GM23338 (cell line): ENCODE measurements around the gene GALNT9. TPM values are rescaled to one million over a fixed set of nuclear protein-coding genes. Genes with fewer than 3 reads are reported as not detected.

Experiments used
- ATAC-seq: fragments of 200-7000 bp; cut with Tn5 transposase; 3 replicates; pipeline ENCODE4 v1.9.1; 2020
- DNase-seq: peaks from one replicate; pipeline ENCODE4 v3.0.0-alpha.2; 2015; ENCODE audit warnings: low spot score
- H2AFZ ChIP-seq: fragments of 200-600 bp; sonication (generic); 2 replicates; pipeline ENCODE4 v1.8.0; 2016; ENCODE audit warnings: antibody characterized with exemption, mild to moderate bottlenecking, moderate library complexity
- H3F3A ChIP-seq: fragments of 200-600 bp; sonication (generic); replicated peaks from 2 replicates; pipeline ENCODE4 v1.8.0; 2017; ENCODE audit warnings: antibody characterized with exemption, mixed run types, low read depth
- H3K27ac ChIP-seq: fragments of 200-600 bp; sonication (generic); 2 replicates; pipeline ENCODE4 v1.6.1; 2016; ENCODE audit warnings: low read depth
- H3K27me3 ChIP-seq: fragments of 200-600 bp; sonication (generic); 2 replicates; pipeline ENCODE4 v1.8.0; 2016; ENCODE audit warnings: mild to moderate bottlenecking, mixed run types, moderate library complexity; ENCODE audit not compliant: insufficient read depth
- H3K36me3 ChIP-seq: fragments of 200-600 bp; sonication (generic); 2 replicates; pipeline ENCODE4 v1.8.0; 2016; ENCODE audit warnings: mild to moderate bottlenecking; ENCODE audit not compliant: insufficient read depth
- H3K4me1 ChIP-seq: fragments of 200-600 bp; sonication (generic); 2 replicates; pipeline ENCODE4 v1.8.0; 2016; ENCODE audit warnings: mild to moderate bottlenecking, moderate library complexity; ENCODE audit not compliant: insufficient read depth
- H3K4me2 ChIP-seq: fragments of 200-600 bp; sonication (generic); 2 replicates; pipeline ENCODE4 v1.7.1; 2017; ENCODE audit warnings: mixed run types
- H3K4me3 ChIP-seq: fragments of 200-600 bp; sonication (generic); 2 replicates; pipeline ENCODE4 v1.6.1; 2016; ENCODE audit warnings: mixed run types
- H3K79me2 ChIP-seq: fragments of 200-600 bp; sonication (generic); replicated peaks from 2 replicates; pipeline ENCODE4 v1.8.0; 2017; ENCODE audit warnings: mild to moderate bottlenecking; ENCODE audit not compliant: insufficient read depth
- H3K9me2 ChIP-seq: fragments of 200-600 bp; sonication (generic); 2 replicates; pipeline ENCODE4 v1.8.0; 2017; ENCODE audit not compliant: insufficient read depth
- H4K20me1 ChIP-seq: fragments of 200-600 bp; sonication (generic); replicated peaks from 2 replicates; pipeline ENCODE4 v1.8.0; 2017; ENCODE audit warnings: mild to moderate bottlenecking; ENCODE audit not compliant: insufficient read depth
- H3K27ac Mint-ChIP-seq: 2 replicates; pipeline ENCODE4 v1.8.0; 2020; ENCODE audit warnings: inconsistent platforms, mild to moderate bottlenecking, moderate library complexity, mixed read lengths
- H3K27me3 Mint-ChIP-seq: 3 replicates; pipeline ENCODE4 v1.8.0; 2022; ENCODE audit warnings: low read depth, mild to moderate bottlenecking, moderate library complexity, mixed read lengths, inconsistent platforms; ENCODE audit not compliant: insufficient read depth, poor library complexity
- H3K36me3 Mint-ChIP-seq: 3 replicates; pipeline ENCODE4 v1.8.0; 2021; ENCODE audit warnings: low read depth, mild to moderate bottlenecking, inconsistent platforms, moderate library complexity, mixed read lengths
- H3K4me1 Mint-ChIP-seq: 3 replicates; pipeline ENCODE4 v1.8.0; 2020; ENCODE audit warnings: mild to moderate bottlenecking, inconsistent platforms, mixed read lengths
- H3K4me3 Mint-ChIP-seq: 3 replicates; pipeline ENCODE4 v1.8.0; 2021; ENCODE audit warnings: moderate library complexity, mild to moderate bottlenecking, inconsistent platforms, mixed read lengths
- H3K9me3 Mint-ChIP-seq: 3 replicates; pipeline ENCODE4 v1.8.0; 2020; ENCODE audit warnings: moderate library complexity, mild to moderate bottlenecking, inconsistent platforms, mixed read lengths
- EZH2 ChIP-seq: fragments of 200-600 bp; sonication (generic); IDR thresholded peaks from one replicate; pipeline ENCODE4 v1.8.0; 2017; ENCODE audit warnings: antibody characterized with exemption, mild to moderate bottlenecking, low read depth; ENCODE audit not compliant: unreplicated experiment
- JUNB ChIP-seq: IDR thresholded peaks from one replicate; pipeline ENCODE4 v1.6.1; 2016; ENCODE audit warnings: antibody characterized with exemption; ENCODE audit not compliant: unreplicated experiment
- STAT1 ChIP-seq: IDR thresholded peaks from one replicate; pipeline ENCODE4 v1.6.1; 2016; ENCODE audit warnings: antibody characterized with exemption; ENCODE audit not compliant: unreplicated experiment
- ZNF114 ChIP-seq: fragments of 250-450 bp; sonication (Bioruptor Pico); IDR thresholded peaks from 2 replicates; pipeline ENCODE4 v1.5.0; 2020; ENCODE audit warnings: mild to moderate bottlenecking, moderate library complexity
- ZNF331 ChIP-seq: fragments of 250-450 bp; sonication (Bioruptor Pico); IDR thresholded peaks from 2 replicates; pipeline ENCODE4 v1.5.0; 2020; ENCODE audit warnings: low read depth, mild to moderate bottlenecking, moderate library complexity
- polyA plus RNA-seq: library from polyadenylated mRNA; unstranded; fragments of >200 nt; fragmentation: Nextera tagmentation; extraction: Ambion mirVana; gene quantifications from 2 replicates; pipeline ENCODE4 v1.2.1, GENCODE V29; 2016
- total RNA-seq: library from RNA; depleted of rRNA; stranded (reverse); fragments of >200 nt; shearing (Covaris generic); gene quantifications from 2 replicates; pipeline ENCODE4 v1.2.3, GENCODE V29; 2014
- TF ChIP-seq, protein P1 (sequence below): fragments of 250-450 bp; sonication (Bioruptor Pico); IDR thresholded peaks from 2 replicates; pipeline ENCODE4 v1.5.0; 2020; ENCODE audit warnings: mild to moderate bottlenecking, moderate library complexity
- TF ChIP-seq, protein P2 (sequence below), 2 experiments: fragments of 200-600 bp in 1 of 2; sonication (generic) in 1 of 2; conservative IDR thresholded peaks; 2 replicates each; pipeline versions ENCODE4 v1.5.1 to v1.6.1; 2016 to 2017; ENCODE audit warnings: antibody characterized with exemption in 2 of 2, low read depth in 2 of 2, mild to moderate bottlenecking in 2 of 2, moderate library complexity in 1 of 2
- TF ChIP-seq, protein P3 (sequence below): IDR thresholded peaks from 2 replicates; pipeline ENCODE4 v1.6.1; 2016; ENCODE audit warnings: antibody characterized with exemption

GALNT9 gene
- total and polyA plus RNA-seq, 2 experiments from 2014 or later = 0.81 to 2.5 TPM

DNA sequence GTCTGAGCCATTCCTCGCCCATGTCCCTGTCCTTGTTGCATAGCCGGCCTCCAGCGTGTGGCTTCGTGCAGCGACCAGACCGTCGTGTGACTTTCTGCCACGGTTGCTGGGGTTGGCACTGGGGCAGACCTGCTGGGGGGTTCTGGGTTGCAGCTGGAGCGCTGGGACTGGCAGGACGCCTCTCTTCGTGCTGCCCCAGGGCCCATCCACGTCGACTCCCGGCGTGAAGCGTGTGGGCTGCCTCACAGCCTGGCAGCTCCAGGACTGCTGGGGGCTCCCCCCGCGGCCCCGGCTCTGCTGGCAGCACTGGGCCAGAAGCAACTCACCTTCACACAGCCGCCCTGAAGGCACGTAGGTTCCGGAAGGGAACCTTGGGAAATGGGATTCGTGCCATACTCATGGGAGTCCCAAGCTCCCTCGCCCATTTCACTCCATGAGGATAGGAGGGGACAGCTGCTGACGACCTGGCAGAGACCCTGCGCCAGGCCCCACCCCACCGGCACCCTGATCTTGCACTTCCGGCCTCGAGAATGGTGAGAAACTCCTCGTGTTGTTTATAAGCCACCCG lies 51.9 kb downstream of the GALNT9 start (continued):
- TF ChIP-seq, protein P1, sequence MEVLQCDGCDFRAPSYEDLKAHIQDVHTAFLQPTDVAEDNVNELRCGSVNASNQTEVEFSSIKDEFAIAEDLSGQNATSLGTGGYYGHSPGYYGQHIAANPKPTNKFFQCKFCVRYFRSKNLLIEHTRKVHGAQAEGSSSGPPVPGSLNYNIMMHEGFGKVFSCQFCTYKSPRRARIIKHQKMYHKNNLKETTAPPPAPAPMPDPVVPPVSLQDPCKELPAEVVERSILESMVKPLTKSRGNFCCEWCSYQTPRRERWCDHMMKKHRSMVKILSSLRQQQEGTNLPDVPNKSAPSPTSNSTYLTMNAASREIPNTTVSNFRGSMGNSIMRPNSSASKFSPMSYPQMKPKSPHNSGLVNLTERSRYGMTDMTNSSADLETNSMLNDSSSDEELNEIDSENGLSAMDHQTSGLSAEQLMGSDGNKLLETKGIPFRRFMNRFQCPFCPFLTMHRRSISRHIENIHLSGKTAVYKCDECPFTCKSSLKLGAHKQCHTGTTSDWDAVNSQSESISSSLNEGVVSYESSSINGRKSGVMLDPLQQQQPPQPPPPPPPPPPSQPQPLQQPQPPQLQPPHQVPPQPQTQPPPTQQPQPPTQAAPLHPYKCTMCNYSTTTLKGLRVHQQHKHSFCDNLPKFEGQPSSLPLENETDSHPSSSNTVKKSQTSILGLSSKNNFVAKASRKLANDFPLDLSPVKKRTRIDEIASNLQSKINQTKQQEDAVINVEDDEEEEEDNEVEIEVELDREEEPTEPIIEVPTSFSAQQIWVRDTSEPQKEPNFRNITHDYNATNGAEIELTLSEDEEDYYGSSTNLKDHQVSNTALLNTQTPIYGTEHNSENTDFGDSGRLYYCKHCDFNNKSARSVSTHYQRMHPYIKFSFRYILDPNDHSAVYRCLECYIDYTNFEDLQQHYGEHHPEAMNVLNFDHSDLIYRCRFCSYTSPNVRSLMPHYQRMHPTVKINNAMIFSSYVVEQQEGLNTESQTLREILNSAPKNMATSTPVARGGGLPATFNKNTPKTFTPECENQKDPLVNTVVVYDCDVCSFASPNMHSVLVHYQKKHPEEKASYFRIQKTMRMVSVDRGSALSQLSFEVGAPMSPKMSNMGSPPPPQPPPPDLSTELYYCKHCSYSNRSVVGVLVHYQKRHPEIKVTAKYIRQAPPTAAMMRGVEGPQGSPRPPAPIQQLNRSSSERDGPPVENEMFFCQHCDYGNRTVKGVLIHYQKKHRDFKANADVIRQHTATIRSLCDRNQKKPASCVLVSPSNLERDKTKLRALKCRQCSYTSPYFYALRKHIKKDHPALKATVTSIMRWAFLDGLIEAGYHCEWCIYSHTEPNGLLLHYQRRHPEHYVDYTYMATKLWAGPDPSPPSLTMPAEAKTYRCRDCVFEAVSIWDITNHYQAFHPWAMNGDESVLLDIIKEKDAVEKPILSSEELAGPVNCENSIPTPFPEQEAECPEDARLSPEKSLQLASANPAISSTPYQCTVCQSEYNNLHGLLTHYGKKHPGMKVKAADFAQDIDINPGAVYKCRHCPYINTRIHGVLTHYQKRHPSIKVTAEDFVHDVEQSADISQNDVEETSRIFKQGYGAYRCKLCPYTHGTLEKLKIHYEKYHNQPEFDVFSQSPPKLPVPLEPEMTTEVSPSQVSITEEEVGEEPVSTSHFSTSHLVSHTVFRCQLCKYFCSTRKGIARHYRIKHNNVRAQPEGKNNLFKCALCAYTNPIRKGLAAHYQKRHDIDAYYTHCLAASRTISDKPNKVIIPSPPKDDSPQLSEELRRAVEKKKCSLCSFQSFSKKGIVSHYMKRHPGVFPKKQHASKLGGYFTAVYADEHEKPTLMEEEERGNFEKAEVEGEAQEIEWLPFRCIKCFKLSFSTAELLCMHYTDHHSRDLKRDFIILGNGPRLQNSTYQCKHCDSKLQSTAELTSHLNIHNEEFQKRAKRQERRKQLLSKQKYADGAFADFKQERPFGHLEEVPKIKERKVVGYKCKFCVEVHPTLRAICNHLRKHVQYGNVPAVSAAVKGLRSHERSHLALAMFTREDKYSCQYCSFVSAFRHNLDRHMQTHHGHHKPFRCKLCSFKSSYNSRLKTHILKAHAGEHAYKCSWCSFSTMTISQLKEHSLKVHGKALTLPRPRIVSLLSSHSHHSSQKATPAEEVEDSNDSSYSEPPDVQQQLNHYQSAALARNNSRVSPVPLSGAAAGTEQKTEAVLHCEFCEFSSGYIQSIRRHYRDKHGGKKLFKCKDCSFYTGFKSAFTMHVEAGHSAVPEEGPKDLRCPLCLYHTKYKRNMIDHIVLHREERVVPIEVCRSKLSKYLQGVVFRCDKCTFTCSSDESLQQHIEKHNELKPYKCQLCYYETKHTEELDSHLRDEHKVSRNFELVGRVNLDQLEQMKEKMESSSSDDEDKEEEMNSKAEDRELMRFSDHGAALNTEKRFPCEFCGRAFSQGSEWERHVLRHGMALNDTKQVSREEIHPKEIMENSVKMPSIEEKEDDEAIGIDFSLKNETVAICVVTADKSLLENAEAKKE (CRISPR knock-in tag) = no peak

DNA sequence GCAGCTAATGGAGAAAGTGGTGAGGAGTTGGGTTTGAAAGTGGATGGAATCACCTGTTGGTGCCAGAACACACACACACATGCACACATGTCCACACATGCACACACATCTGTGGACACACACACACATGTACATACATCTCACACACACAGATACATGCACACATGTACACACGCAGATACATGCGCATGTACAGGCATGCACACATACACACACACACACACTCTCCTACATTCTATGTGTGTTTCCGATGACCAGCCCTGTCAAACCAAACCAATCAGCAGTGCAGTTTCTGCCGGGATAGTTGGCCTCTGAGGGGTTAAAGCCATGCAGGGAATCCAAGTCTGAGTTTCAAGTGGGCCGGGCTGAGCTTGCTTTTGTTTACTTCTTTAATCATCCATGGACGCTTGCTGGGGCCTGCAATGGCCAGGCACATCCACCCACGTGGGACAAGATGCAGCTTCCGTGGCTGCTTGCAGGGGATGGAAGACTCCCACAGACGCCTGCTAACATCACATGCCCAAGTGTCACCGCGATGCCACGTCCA lies 52.5 kb downstream of the GALNT9 start:
- Histone ChIP-seq H3K4me3 (no peak overlapping the region), H3K79me2 (no peaks in the 10 kb centered on the region), H3K27ac (no peak overlapping the region), H3K4me2 (no peak overlapping the region), H3K27me3 (no peaks in the 10 kb centered on the region), H4K20me1 (no peaks in the 10 kb centered on the region), H3K9me2 (no peaks in the 10 kb centered on the region), H3K36me3 (no peaks in the 10 kb centered on the region), H3K4me1 (no peaks in the 10 kb centered on the region), H3F3A (no peaks in the 10 kb centered on the region), H2AFZ (no peak overlapping the region)
- no peak for ATAC-seq
- Mint-ChIP-seq H3K27ac (no peak overlapping the region), H3K4me1 (peaks cover 32% of the 10 kb centered on the region), H3K36me3 (no peaks in the 10 kb centered on the region; the same call in 2 of the 3 replicates), H3K4me3 (no peak overlapping the region), H3K27me3 (peaks cover 13% of the 10 kb centered on the region), H3K9me3 (no peaks in the 10 kb centered on the region)
- DNase-seq = no peak
- no peak for TF ChIP-seq ZNF114 (CRISPR knock-in tag)
- no peak for TF ChIP-seq EZH2
- TF ChIP-seq, protein P2, sequence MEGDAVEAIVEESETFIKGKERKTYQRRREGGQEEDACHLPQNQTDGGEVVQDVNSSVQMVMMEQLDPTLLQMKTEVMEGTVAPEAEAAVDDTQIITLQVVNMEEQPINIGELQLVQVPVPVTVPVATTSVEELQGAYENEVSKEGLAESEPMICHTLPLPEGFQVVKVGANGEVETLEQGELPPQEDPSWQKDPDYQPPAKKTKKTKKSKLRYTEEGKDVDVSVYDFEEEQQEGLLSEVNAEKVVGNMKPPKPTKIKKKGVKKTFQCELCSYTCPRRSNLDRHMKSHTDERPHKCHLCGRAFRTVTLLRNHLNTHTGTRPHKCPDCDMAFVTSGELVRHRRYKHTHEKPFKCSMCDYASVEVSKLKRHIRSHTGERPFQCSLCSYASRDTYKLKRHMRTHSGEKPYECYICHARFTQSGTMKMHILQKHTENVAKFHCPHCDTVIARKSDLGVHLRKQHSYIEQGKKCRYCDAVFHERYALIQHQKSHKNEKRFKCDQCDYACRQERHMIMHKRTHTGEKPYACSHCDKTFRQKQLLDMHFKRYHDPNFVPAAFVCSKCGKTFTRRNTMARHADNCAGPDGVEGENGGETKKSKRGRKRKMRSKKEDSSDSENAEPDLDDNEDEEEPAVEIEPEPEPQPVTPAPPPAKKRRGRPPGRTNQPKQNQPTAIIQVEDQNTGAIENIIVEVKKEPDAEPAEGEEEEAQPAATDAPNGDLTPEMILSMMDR (conservative IDR thresholded peaks at IDR 0.05; ENCODE audit: low read depth in 2 of 2) = no peak
- no peak for TF ChIP-seq ZNF331 (CRISPR knock-in tag)
- TF ChIP-seq JUNB = no peak
- TF ChIP-seq, protein P3, sequence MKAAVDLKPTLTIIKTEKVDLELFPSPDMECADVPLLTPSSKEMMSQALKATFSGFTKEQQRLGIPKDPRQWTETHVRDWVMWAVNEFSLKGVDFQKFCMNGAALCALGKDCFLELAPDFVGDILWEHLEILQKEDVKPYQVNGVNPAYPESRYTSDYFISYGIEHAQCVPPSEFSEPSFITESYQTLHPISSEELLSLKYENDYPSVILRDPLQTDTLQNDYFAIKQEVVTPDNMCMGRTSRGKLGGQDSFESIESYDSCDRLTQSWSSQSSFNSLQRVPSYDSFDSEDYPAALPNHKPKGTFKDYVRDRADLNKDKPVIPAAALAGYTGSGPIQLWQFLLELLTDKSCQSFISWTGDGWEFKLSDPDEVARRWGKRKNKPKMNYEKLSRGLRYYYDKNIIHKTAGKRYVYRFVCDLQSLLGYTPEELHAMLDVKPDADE = no peak
- no peak for TF ChIP-seq STAT1
